PC-9 (cell line): Measurements from ENCODE around the gene GLYATL1.

Experiments
- CTCF ChIP-seq: fragments of 200-600 bp; sonication (generic); conservative IDR thresholded peaks from 2 replicates; pipeline ENCODE4 v1.6.1; 2017; ENCODE audit warnings: mixed run types, antibody characterized with exemption, mild to moderate bottlenecking, moderate library complexity
- EZH2 ChIP-seq: fragments of 200-600 bp; sonication (generic); IDR thresholded peaks from 2 replicates; pipeline ENCODE4 v1.8.0; 2017; ENCODE audit warnings: antibody characterized with exemption, low read depth

DNA sequence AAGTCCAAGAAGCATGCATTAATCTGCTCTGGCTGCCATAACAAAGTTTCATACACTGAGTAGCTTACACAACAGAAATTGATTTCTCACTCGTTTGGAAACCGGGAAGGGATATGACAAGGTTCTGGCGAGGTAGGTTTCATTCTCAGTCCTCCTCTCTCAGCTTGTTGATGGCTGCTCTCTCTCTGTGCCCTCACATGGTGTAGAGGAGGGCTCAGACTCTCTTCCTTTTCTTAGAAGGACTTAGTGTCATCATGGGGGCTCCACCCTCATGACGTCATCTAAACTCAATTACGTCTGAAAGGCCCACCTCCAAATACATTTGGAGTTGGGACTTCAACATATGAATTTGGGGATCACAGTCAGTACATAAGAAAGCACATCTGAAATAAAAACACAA, 18.6 kb downstream of the GLYATL1 start:
- TF ChIP-seq CTCF (no peak), EZH2 (no peak)
